ENCODE results near the gene INPP4B.

INPP4B gene

DNA sequence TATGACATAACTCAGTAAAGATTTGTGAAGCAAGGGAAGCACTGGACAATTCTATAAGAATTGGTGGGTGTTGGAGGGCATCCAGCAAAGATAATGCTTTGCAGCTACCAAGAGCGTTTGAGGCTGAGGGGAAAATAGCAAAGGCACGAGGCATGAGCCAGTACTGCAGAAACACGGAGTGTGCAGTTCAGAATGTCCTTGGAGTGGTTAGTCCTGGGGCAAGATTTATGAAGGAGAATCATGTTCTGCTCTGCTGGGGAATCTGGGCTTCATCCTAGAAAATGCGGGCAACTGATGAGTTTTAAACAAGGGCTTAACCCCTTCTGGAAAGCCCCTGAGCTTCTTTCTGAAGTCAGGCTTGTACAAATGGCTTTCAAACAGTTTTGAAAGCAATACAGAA is 757.2 kb downstream of the INPP4B start:
- no peaks in the 10 kb centered on the region for H3K9me3 ChIP-seq (ENCODE audit: insufficient read depth, low read length, severe bottlenecking)
- H2AFZ ChIP-seq (ENCODE audit: low read depth, low read length): no peak overlapping the region
- no peaks in the 10 kb centered on the region for H3K79me2 ChIP-seq (ENCODE audit: insufficient read depth, low read length)
- peaks cover 27% of the 10 kb centered on the region; the same call in 1 of the 2 replicates for H3K36me3 ChIP-seq (ENCODE audit: insufficient read depth, low read length)
- TF ChIP-seq EZH2 (IDR thresholded peaks at IDR 0.05; ENCODE audit: borderline replicate concordance, low read depth, low read length, severe bottlenecking): no peak
- TF ChIP-seq, protein P1, sequence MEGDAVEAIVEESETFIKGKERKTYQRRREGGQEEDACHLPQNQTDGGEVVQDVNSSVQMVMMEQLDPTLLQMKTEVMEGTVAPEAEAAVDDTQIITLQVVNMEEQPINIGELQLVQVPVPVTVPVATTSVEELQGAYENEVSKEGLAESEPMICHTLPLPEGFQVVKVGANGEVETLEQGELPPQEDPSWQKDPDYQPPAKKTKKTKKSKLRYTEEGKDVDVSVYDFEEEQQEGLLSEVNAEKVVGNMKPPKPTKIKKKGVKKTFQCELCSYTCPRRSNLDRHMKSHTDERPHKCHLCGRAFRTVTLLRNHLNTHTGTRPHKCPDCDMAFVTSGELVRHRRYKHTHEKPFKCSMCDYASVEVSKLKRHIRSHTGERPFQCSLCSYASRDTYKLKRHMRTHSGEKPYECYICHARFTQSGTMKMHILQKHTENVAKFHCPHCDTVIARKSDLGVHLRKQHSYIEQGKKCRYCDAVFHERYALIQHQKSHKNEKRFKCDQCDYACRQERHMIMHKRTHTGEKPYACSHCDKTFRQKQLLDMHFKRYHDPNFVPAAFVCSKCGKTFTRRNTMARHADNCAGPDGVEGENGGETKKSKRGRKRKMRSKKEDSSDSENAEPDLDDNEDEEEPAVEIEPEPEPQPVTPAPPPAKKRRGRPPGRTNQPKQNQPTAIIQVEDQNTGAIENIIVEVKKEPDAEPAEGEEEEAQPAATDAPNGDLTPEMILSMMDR (IDR thresholded peaks at IDR 0.05; ENCODE audit: borderline replicate concordance, extremely low read depth, low read length, poor library complexity, severe bottlenecking): no peak
- no peak overlapping the region for H3K27ac ChIP-seq (ENCODE audit: low read length)
- ATAC-seq (ENCODE audit: insufficient read depth, low read depth) (no peak), DNase-seq (no peak)
- H3K4me2 ChIP-seq (ENCODE audit: insufficient read depth, low read length): no peak overlapping the region
- H3K4me3 ChIP-seq (ENCODE audit: low read depth in 1 of 2, low read length in 2 of 2): no peak overlapping the region
- no peak overlapping the region for H3K9ac ChIP-seq (ENCODE audit: low read depth, low read length)
- H3K27me3 ChIP-seq (ENCODE audit: insufficient read depth, low read length, poor library complexity): no peaks in the 10 kb centered on the region
- no peaks in the 10 kb centered on the region for H3K4me1 ChIP-seq (ENCODE audit: insufficient read depth, low read length)
- H4K20me1 ChIP-seq (ENCODE audit: insufficient read depth, low read length): no peaks in the 10 kb centered on the region

DNA sequence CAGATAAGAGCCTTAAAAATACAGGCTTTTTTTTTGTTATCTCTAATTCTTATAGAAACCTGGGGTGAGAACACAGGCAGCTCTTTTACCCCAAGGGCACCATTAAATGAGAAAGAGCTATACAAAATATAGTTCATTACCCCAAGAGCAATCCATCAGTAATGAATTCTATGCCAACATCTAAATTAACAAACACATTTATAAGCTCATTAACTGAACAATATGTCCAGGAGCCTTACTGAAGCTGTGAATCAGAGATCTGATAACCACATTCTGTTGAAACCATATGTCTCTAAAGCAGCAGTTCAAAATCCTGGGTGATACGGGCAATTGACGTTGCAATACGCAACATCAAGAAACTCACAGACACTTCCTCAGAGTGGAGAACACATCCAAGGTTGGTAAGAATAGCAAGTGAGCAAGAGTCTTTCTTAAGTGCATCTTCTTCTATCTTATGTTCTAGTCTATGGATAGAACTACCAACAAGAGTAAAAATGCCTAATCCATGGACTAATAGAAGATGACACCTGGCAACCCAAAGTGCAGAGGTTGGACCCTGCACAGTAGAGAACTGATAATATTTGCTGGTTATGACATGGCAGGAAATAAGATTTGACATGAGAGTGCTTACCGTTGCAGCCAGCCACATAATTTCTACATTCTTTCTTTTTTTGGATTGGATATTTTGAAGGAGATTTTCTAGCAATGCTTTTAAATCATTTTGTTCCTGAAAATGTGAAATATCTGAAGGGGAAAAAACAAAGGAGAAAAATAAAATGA is 760.4 kb downstream of the INPP4B start:
- no peaks in the 10 kb centered on the region for H4K20me1 ChIP-seq (ENCODE audit: insufficient read depth, low read length)
- H3K79me2 ChIP-seq (ENCODE audit: insufficient read depth, low read length): no peaks in the 10 kb centered on the region
- no peak overlapping the region for H3K27ac ChIP-seq (ENCODE audit: low read length)
- H3K9ac ChIP-seq (ENCODE audit: low read depth, low read length): no peak overlapping the region
- H3K4me2 ChIP-seq (ENCODE audit: insufficient read depth, low read length): no peak overlapping the region
- H3K9me3 ChIP-seq (ENCODE audit: insufficient read depth, low read length, severe bottlenecking): no peaks in the 10 kb centered on the region
- no peaks in the 10 kb centered on the region for H3K27me3 ChIP-seq (ENCODE audit: insufficient read depth, low read length, poor library complexity)
- ATAC-seq (ENCODE audit: insufficient read depth, low read depth) (no peak), DNase-seq (no peak)
- H3K4me1 ChIP-seq (ENCODE audit: insufficient read depth, low read length): no peaks in the 10 kb centered on the region
- peaks cover 33% of the 10 kb centered on the region for H3K36me3 ChIP-seq (ENCODE audit: insufficient read depth, low read length)
- H3K4me3 ChIP-seq (ENCODE audit: low read depth in 1 of 2, low read length in 2 of 2): no peak overlapping the region
- no peak for TF ChIP-seq EZH2 (IDR thresholded peaks at IDR 0.05; ENCODE audit: borderline replicate concordance, low read depth, low read length, severe bottlenecking)
- TF ChIP-seq, protein P1 (IDR thresholded peaks at IDR 0.05; ENCODE audit: borderline replicate concordance, extremely low read depth, low read length, poor library complexity, severe bottlenecking): no peak
- H2AFZ ChIP-seq (ENCODE audit: low read depth, low read length): no peak overlapping the region

DNA sequence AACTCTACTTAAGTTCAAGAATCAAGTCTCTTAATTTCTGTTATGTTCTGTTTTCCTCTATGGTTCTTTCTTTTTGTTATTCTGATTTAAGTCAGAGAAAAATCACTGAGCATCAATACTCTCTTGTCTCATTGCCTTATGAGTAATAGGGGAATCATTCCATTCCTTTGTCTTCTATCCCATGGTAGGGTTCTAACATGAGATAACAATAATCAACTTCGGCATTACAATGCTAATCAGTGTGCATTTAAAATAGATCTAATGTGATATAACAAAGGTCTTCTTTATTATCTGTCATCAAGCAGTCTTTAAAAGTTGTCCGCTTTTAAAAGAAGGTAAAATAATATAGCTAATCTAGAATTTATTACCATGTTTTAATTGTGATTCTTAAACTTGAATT is 762.8 kb downstream of the INPP4B start:
- H3K27ac ChIP-seq (ENCODE audit: low read length): no peak overlapping the region
- no peak overlapping the region for H2AFZ ChIP-seq (ENCODE audit: low read depth, low read length)
- H3K27me3 ChIP-seq (ENCODE audit: insufficient read depth, low read length, poor library complexity): no peaks in the 10 kb centered on the region
- ATAC-seq (ENCODE audit: insufficient read depth, low read depth) (no peak), DNase-seq (no peak)
- no peaks in the 10 kb centered on the region for H4K20me1 ChIP-seq (ENCODE audit: insufficient read depth, low read length)
- no peak overlapping the region for H3K9ac ChIP-seq (ENCODE audit: low read depth, low read length)
- H3K4me2 ChIP-seq (ENCODE audit: insufficient read depth, low read length): no peak overlapping the region
- TF ChIP-seq, protein P1 (IDR thresholded peaks at IDR 0.05; ENCODE audit: borderline replicate concordance, extremely low read depth, low read length, poor library complexity, severe bottlenecking): no peak
- TF ChIP-seq EZH2 (IDR thresholded peaks at IDR 0.05; ENCODE audit: borderline replicate concordance, low read depth, low read length, severe bottlenecking): no peak
- no peaks in the 10 kb centered on the region for H3K9me3 ChIP-seq (ENCODE audit: insufficient read depth, low read length, severe bottlenecking)
- H3K4me1 ChIP-seq (ENCODE audit: insufficient read depth, low read length): no peaks in the 10 kb centered on the region
- H3K79me2 ChIP-seq (ENCODE audit: insufficient read depth, low read length): no peaks in the 10 kb centered on the region
- peaks cover 36% of the 10 kb centered on the region for H3K36me3 ChIP-seq (ENCODE audit: insufficient read depth, low read length)
- H3K4me3 ChIP-seq (ENCODE audit: low read depth in 1 of 2, low read length in 2 of 2): no peak overlapping the region

Measured in DND-41 (cell line).